GM11168 (cell line): Measurements from ENCODE around the gene PLA2G12A.

Source experiments
- in situ Hi-C: fragments of 300-500 bp; cut with MboI; formaldehyde crosslinking; loops from one replicate; pipeline ENCODE4 v1.12.0; 2022; ENCODE audit warnings: low sequenced_read_pairs; ENCODE audit not compliant: unreplicated experiment

Gene PLA2G12A

GRCh38 chr4:109730619-109731545 lies 1.0 kb upstream of the PLA2G12A start:
- in situ Hi-C loops = no loop called here

- in situ Hi-C loops = no loop called here
Observed at GRCh38 chr4:109729117-109729717, 653 bp downstream of the PLA2G12A start.

GRCh38 chr4:109728385-109728784 lies 1.5 kb downstream of the PLA2G12A start:
- in situ Hi-C loops = no loop called here

- in situ Hi-C loops = loop anchor here (25.0 kb wide), 1 partner anchor 286 kb away; the partner anchor contains the start of gene SEC24B
Observed at GRCh38 chr4:109723110-109723509, 6.8 kb downstream of the PLA2G12A start.

GRCh38 chr4:109722357-109722756 lies 7.5 kb downstream of the PLA2G12A start:
- in situ Hi-C loops = loop anchor here (25.0 kb wide), 1 partner anchor 285 kb away; the partner anchor contains the start of gene SEC24B

GRCh38 chr4:109721033-109721432 lies 8.8 kb downstream of the PLA2G12A start:
- in situ Hi-C loops = loop anchor here (25.0 kb wide), 1 partner anchor 284 kb away; the partner anchor contains the start of gene SEC24B

GRCh38 chr4:109719604-109720003 lies 10.3 kb downstream of the PLA2G12A start:
- in situ Hi-C loops = loop anchor here (25.0 kb wide), 1 partner anchor 282 kb away; the partner anchor contains the start of gene SEC24B

- in situ Hi-C loops = loop anchor here (25.0 kb wide), 1 partner anchor 281 kb away; the partner anchor contains the start of gene SEC24B
Observed at GRCh38 chr4:109718759-109719158, 11.1 kb downstream of the PLA2G12A start.

- in situ Hi-C loops = loop anchor here (25.0 kb wide), 1 partner anchor 276 kb away; the partner anchor contains the start of gene SEC24B
Observed at GRCh38 chr4:109713500-109713899, 16.4 kb downstream of the PLA2G12A start.

- in situ Hi-C loops = loop anchor here (25.0 kb wide), 1 partner anchor 272 kb away; the partner anchor contains the start of gene SEC24B
Observed at GRCh38 chr4:109708990-109709389, 20.9 kb downstream of the PLA2G12A start.

GRCh38 chr4:109708435-109708834 lies 21.4 kb downstream of the PLA2G12A start:
- in situ Hi-C loops = loop anchor here (25.0 kb wide), 1 partner anchor 271 kb away; the partner anchor contains the start of gene SEC24B

GRCh38 chr4:109703664-109704361 lies 26.1 kb downstream of the PLA2G12A start:
- in situ Hi-C loops = loop anchor here (25.0 kb wide), 1 partner anchor 267 kb away; the partner anchor contains the start of gene SEC24B

GRCh38 chr4:109702950-109703663 lies 26.8 kb downstream of the PLA2G12A start, which contains the start of gene CASP6:
CASP6 (minus strand) TSS chr4:109703445; CDS start chr4:109703395, 50 bp downstream.
- in situ Hi-C loops = loop anchor here (25.0 kb wide), 1 partner anchor 266 kb away; the partner anchor contains the start of gene SEC24B

- in situ Hi-C loops = loop anchor here (25.0 kb wide), 1 partner anchor 264 kb away; the partner anchor contains the start of gene SEC24B
Observed at GRCh38 chr4:109701566-109702410, 28.1 kb downstream of the PLA2G12A start.

GRCh38 chr4:109699553-109700225 lies 30.2 kb downstream of the PLA2G12A start:
- in situ Hi-C loops = loop anchor here (25.0 kb wide), 1 partner anchor 262 kb away; the partner anchor contains the start of gene SEC24B

GRCh38 chr4:109698656-109699055 lies 31.2 kb downstream of the PLA2G12A start:
- in situ Hi-C loops = no loop called here

- in situ Hi-C loops = no loop called here
Observed at GRCh38 chr4:109691411-109691920, 38.4 kb downstream of the PLA2G12A start.
